ENCODE results near the gene RANBP6.

RANBP6 gene

DNA sequence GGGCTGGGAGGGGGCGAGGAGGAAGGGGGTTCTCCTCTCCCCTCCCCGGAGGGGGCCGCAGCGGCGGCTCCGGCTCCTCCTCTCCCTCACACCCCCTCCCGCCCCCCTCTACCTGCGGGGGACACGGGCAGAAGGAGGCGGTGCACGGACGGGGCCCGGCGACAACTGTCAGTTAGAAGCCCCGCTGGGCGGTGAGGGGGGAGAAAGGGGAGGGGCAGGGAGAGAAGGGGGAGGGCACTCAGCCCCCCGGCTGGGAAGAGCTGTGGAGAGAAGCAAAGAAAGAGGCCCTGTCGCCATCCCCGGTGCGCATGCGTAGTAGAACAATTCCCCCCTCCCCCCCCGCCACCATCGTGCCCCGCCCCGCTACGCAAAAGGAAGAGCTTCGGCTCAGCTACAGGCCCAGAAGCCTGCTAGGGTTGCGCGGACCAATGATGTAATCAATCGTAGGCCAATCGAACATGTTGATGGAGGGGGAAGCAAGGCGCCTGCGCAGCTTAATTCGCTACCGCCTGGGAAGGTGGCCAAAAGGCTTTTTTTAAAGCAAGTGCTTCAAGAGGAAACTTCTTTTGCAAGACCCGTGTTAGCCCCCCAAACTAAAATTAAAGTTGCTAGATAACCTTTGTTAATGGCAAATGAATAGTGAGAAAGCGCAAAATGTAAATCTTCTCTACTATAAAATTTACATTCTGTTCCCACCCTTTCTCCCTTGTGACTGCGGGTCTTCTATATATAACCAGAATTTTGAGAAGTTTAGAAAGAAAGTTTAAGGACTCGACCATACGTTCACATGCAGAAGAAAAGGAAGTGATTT, 7.0 kb downstream of the RANBP6 start:
- TF ChIP-seq, protein P1, sequence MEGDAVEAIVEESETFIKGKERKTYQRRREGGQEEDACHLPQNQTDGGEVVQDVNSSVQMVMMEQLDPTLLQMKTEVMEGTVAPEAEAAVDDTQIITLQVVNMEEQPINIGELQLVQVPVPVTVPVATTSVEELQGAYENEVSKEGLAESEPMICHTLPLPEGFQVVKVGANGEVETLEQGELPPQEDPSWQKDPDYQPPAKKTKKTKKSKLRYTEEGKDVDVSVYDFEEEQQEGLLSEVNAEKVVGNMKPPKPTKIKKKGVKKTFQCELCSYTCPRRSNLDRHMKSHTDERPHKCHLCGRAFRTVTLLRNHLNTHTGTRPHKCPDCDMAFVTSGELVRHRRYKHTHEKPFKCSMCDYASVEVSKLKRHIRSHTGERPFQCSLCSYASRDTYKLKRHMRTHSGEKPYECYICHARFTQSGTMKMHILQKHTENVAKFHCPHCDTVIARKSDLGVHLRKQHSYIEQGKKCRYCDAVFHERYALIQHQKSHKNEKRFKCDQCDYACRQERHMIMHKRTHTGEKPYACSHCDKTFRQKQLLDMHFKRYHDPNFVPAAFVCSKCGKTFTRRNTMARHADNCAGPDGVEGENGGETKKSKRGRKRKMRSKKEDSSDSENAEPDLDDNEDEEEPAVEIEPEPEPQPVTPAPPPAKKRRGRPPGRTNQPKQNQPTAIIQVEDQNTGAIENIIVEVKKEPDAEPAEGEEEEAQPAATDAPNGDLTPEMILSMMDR (IDR thresholded peaks at IDR 0.05; ENCODE audit: poor library complexity, severe bottlenecking) = no peak
- DNase-seq (ENCODE audit: low spot score) (peak; percentile 95), ATAC-seq (ENCODE audit: low read depth) (peak; percentile 51)
- Histone ChIP-seq H3K4me1 (ENCODE audit: insufficient read depth, poor library complexity, severe bottlenecking) (peaks cover 17% of the 10 kb centered on the region), H3K36me3 (ENCODE audit: low read depth) (peaks cover 43% of the 10 kb centered on the region), H3K4me3 (ENCODE audit: severe bottlenecking) (peak overlapping the region; percentile 96), H3K27me3 (ENCODE audit: insufficient read depth, poor library complexity, severe bottlenecking) (no peaks in the 10 kb centered on the region), H3K9me3 (ENCODE audit: severe bottlenecking) (no peaks in the 10 kb centered on the region), H3K27ac (ENCODE audit: poor library complexity, severe bottlenecking) (peak overlapping the region; percentile 73)

DNA sequence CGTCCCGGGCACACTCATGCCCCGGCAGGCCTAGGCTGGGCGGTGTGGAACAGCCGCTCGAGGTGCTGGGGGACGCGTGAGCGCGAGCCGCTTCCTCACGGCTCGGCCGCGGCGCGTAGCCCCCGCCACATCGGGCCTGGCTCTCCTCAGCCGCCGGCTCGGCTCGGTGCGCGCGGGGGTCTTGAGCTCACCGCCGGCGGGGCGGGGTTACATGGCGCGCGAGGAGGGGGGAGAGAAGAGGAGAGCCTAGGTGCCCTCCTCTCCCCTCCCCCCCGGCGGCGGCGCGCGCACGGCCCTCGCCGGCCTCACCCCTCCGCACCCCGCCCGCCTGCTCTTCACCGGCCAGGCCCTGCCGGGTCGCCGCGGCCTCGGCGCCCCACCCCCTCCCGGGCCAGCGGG, 7.7 kb downstream of the RANBP6 start:
- DNase-seq (ENCODE audit: low spot score) (peak; percentile 75), ATAC-seq (ENCODE audit: low read depth) (peak; percentile 54)
- TF ChIP-seq, protein P1 (IDR thresholded peaks at IDR 0.05; ENCODE audit: poor library complexity, severe bottlenecking) = no peak
- peaks cover 17% of the 10 kb centered on the region for H3K4me1 ChIP-seq (ENCODE audit: insufficient read depth, poor library complexity, severe bottlenecking)
- H3K4me3 ChIP-seq (ENCODE audit: severe bottlenecking) = peak overlapping the region; percentile 96
- no peaks in the 10 kb centered on the region for H3K9me3 ChIP-seq (ENCODE audit: severe bottlenecking)
- H3K27ac ChIP-seq (ENCODE audit: poor library complexity, severe bottlenecking) = peak overlapping the region; percentile 73
- no peaks in the 10 kb centered on the region for H3K27me3 ChIP-seq (ENCODE audit: insufficient read depth, poor library complexity, severe bottlenecking)
- peaks cover 37% of the 10 kb centered on the region for H3K36me3 ChIP-seq (ENCODE audit: low read depth)

DNA sequence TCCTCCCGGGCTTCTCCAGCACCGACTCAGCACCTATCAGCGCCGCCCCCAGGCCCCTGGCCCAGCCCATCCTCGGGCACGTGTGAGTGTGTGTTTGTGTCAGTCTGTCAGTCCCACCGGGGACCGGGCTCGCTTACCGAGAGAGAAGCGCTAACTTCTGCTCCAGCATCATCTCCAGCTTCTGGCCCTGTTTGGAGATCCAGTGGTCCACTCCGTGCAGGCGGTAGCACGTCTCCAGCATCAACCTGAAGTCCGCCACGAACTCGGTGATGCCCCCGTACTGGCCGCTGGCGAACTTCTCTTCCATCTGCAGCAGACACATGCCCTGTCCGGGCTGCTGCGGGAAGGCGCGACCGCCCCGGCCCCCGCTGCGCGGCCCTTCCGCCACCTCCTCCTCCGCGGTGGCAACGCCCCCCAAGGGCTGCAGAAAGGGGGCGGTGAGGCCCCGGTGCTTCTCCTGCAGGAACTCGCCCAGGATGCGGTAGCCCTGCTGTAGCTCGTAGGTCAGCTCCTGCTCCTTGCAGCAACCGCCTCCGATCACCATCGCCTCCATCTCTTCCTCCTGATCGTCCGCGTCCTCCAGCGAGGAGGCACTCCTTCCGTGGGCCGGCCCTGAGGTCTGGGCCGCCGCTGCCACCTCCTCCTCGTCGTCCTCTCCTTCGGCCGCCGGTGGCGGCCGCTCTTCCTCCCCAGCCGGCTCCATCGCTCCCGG, 8.2 kb downstream of the RANBP6 start:
- Histone ChIP-seq H3K27ac (ENCODE audit: poor library complexity, severe bottlenecking) (peak overlapping the region; percentile 73), H3K9me3 (ENCODE audit: severe bottlenecking) (no peaks in the 10 kb centered on the region), H3K27me3 (ENCODE audit: insufficient read depth, poor library complexity, severe bottlenecking) (no peaks in the 10 kb centered on the region), H3K4me1 (ENCODE audit: insufficient read depth, poor library complexity, severe bottlenecking) (peaks cover 17% of the 10 kb centered on the region), H3K4me3 (ENCODE audit: severe bottlenecking) (peak overlapping the region; percentile 96), H3K36me3 (ENCODE audit: low read depth) (peaks cover 32% of the 10 kb centered on the region)
- ATAC-seq (ENCODE audit: low read depth) = peak; percentile 93
- peak; percentile 97 for DNase-seq (ENCODE audit: low spot score)
- TF ChIP-seq, protein P1 (IDR thresholded peaks at IDR 0.05; ENCODE audit: poor library complexity, severe bottlenecking) = no peak

DNA sequence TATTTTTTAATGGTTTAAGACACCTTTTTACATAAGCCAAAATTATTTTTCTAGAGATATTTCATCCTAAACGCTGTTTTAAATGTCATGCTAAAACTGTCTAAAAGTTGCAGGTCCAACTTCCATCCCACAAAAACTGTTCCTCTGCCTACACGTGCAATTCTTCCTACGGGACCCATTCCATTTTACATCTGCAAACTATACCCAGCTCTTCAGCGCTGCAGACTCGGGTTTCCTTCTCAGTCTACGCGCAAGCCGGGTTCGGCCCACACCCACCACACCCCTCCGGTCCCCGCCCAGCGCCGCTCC, 8.7 kb downstream of the RANBP6 start:
- DNase-seq (ENCODE audit: low spot score) (no peak), ATAC-seq (ENCODE audit: low read depth) (no peak)
- peak overlapping the region; percentile 73 for H3K27ac ChIP-seq (ENCODE audit: poor library complexity, severe bottlenecking)
- peaks cover 17% of the 10 kb centered on the region for H3K4me1 ChIP-seq (ENCODE audit: insufficient read depth, poor library complexity, severe bottlenecking)
- H3K9me3 ChIP-seq (ENCODE audit: severe bottlenecking) = no peaks in the 10 kb centered on the region
- TF ChIP-seq, protein P1 (IDR thresholded peaks at IDR 0.05; ENCODE audit: poor library complexity, severe bottlenecking) = no peak
- H3K27me3 ChIP-seq (ENCODE audit: insufficient read depth, poor library complexity, severe bottlenecking) = no peaks in the 10 kb centered on the region
- H3K4me3 ChIP-seq (ENCODE audit: severe bottlenecking) = peak overlapping the region; percentile 96
- H3K36me3 ChIP-seq (ENCODE audit: low read depth) = peaks cover 27% of the 10 kb centered on the region
